Esophagus squamous epithelium (tissue), 4 donors: Measurements from ENCODE around the gene LCTL.

ENCODE experiments used
- POLR2A ChIP-seq, 4 donors: fragments of 450-650 bp; IDR thresholded peaks; one replicate each; pipeline ENCODE4 v1.6.1; 2017; ENCODE audit warnings: antibody characterized with exemption in 4 of 4, mild to moderate bottlenecking in 4 of 4, moderate library complexity in 3 of 4
- TF ChIP-seq, protein P1 (sequence below), 6 experiments: fragments of 450-650 bp in 4 of 6; fragments of 200-600 bp in 2 of 6; sonication (generic) in 2 of 6; IDR thresholded peaks; one replicate each; pipeline ENCODE4 v1.5.1; 2016 to 2019; ENCODE audit warnings: antibody characterized with exemption in 6 of 6, mild to moderate bottlenecking in 4 of 6, moderate library complexity in 4 of 6

DNA sequence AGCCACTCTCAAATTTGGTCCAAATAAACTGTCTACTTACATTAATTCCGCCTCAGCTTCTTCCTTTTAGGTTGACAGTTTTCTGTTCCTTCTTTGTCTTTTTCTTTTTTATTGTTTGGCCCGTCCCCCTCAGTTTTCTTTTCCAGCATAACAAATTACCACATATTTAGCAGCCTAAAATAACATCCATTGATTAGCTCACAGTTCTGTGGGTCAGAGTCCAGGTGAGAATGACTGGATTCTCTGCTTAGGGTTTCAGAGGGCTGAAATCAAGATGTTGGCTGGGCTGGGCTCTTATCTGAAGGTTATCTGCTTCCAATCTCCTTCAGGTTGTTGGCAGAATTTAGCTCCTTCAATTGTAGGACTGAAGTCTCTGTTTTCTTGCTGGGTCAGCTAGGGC, 24.6 kb upstream of the LCTL start:
- TF ChIP-seq, protein P1, sequence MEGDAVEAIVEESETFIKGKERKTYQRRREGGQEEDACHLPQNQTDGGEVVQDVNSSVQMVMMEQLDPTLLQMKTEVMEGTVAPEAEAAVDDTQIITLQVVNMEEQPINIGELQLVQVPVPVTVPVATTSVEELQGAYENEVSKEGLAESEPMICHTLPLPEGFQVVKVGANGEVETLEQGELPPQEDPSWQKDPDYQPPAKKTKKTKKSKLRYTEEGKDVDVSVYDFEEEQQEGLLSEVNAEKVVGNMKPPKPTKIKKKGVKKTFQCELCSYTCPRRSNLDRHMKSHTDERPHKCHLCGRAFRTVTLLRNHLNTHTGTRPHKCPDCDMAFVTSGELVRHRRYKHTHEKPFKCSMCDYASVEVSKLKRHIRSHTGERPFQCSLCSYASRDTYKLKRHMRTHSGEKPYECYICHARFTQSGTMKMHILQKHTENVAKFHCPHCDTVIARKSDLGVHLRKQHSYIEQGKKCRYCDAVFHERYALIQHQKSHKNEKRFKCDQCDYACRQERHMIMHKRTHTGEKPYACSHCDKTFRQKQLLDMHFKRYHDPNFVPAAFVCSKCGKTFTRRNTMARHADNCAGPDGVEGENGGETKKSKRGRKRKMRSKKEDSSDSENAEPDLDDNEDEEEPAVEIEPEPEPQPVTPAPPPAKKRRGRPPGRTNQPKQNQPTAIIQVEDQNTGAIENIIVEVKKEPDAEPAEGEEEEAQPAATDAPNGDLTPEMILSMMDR (IDR thresholded peaks at IDR 0.05), result no peak
- TF ChIP-seq POLR2A (IDR thresholded peaks at IDR 0.05), result no peak
